Epithelial cell of proximal tubule (primary cell): Measurements from ENCODE around the gene TUBB1. TPM values are rescaled to one million over a fixed set of nuclear protein-coding genes. Genes with fewer than 3 reads are reported as not detected.

Experiments
- DNase-seq: peaks from one replicate; pipeline ENCODE4 v3.0.0-alpha.2; 2011; ENCODE audit warnings: low read depth
- H3K4me3 ChIP-seq: 2 replicates; pipeline ENCODE4 v1.5.1; 2011; ENCODE audit warnings: low read depth, mild to moderate bottlenecking, low read length
- total RNA-seq: library from RNA; depleted of rRNA; stranded (reverse); fragments of >200 nt; gene quantifications from 2 replicates; pipeline ENCODE4 v1.2.3, GENCODE V29; 2015
- TF ChIP-seq, protein P1 (sequence below): conservative IDR thresholded peaks from 2 replicates; pipeline ENCODE4 v1.5.1; 2012; ENCODE audit warnings: low read depth, mild to moderate bottlenecking, low read length

TUBB1 gene
- total RNA-seq, 1 donor from 2014 or later = not detected

GRCh38 chr20:59048681-59049030 lies 29.4 kb downstream of the TUBB1 start:
- no peak overlapping the region for H3K4me3 ChIP-seq
- DNase-seq = no peak

DNA sequence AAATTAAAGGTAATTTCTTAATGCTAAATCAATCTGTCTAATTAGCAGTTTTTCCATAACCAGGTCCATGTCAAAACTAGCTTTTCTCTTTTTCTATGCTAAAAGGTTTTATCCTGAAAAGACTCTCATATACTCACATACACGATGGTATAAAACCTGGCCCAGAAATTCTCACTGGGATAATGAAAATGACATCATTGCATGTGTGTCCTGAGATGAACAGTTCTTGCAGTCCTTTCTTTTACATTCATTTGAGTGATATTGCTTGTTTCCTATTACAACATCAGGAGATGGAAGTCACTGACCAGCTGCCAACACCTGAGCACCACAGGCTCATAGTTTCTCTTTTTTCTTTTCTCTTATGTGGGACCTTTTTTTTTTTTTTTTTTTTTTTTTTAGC lies 31.2 kb downstream of the TUBB1 start:
- H3K4me3 ChIP-seq = no peak overlapping the region
- TF ChIP-seq, protein P1, sequence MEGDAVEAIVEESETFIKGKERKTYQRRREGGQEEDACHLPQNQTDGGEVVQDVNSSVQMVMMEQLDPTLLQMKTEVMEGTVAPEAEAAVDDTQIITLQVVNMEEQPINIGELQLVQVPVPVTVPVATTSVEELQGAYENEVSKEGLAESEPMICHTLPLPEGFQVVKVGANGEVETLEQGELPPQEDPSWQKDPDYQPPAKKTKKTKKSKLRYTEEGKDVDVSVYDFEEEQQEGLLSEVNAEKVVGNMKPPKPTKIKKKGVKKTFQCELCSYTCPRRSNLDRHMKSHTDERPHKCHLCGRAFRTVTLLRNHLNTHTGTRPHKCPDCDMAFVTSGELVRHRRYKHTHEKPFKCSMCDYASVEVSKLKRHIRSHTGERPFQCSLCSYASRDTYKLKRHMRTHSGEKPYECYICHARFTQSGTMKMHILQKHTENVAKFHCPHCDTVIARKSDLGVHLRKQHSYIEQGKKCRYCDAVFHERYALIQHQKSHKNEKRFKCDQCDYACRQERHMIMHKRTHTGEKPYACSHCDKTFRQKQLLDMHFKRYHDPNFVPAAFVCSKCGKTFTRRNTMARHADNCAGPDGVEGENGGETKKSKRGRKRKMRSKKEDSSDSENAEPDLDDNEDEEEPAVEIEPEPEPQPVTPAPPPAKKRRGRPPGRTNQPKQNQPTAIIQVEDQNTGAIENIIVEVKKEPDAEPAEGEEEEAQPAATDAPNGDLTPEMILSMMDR = no peak
- no peak for DNase-seq

More at GRCh38 chr20:59048681-59049030, 29.4 kb downstream of the TUBB1 start:
- TF ChIP-seq, protein P1 = no peak

GRCh38 chr20:59051666-59052185 lies 32.5 kb downstream of the TUBB1 start:
- DNase-seq = no peak
- H3K4me3 ChIP-seq = no peak overlapping the region
- TF ChIP-seq, protein P1 = no peak

DNA sequence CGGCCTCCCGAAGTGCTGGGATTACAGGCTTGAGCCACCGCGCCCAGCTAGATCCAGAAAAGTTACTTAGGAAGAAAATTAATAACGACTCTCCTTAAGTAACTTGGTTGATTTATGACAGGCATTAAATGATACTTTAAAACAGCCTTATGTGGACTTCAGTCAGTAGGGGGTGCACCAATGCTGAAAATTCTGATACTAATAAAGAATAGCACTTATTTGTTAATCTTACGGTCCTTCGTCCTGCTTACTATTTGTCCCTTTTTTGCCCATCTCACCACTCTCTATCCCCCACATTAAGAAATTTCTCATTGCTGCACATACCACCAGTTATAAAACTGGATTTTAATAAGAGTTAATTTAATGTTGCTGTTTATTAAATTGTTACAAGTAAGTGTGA lies 36.1 kb downstream of the TUBB1 start:
- TF ChIP-seq, protein P1 = peak; percentile 43
- DNase-seq = no peak
- H3K4me3 ChIP-seq = no peak overlapping the region

DNA sequence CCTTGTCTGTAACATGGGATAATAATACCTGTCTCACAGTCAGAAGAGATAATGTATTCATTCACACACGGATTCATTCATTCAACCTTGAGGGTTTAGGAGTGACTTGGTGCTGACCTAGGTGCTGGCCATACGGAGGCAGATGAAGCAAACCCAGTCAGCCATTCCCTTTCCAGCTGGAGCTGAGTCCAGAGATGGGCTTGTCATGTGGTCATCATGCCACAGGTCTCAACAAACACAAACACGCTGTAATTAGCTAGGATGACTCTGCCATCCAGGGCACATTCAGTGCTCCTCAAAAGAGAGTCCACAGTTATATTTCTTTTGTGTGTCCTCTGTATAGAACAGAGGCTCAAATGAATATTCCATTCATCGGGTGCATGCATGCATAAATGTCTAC lies 42.9 kb downstream of the TUBB1 start:
- H3K4me3 ChIP-seq = no peak overlapping the region
- no peak for DNase-seq
- TF ChIP-seq, protein P1 = no peak

- TF ChIP-seq, protein P1 = no peak
- no peak overlapping the region for H3K4me3 ChIP-seq
- no peak for DNase-seq
Observed at GRCh38 chr20:59063358-59064213, 44.4 kb downstream of the TUBB1 start.
